Esophagus squamous epithelium (tissue), 4 donors: ENCODE data around the gene IGFBP6.
A peak's percentile ranks its signal among the peaks of the same experiment; 100 is the strongest.

Experiments used
- CTCF ChIP-seq, 6 experiments: fragments of 450-650 bp in 4 of 6; fragments of 200-600 bp in 2 of 6; sonication (generic) in 2 of 6; IDR thresholded peaks; one replicate each; pipeline ENCODE4 v1.5.1; 2016 to 2019; ENCODE audit warnings: antibody characterized with exemption in 6 of 6, mild to moderate bottlenecking in 4 of 6, moderate library complexity in 4 of 6
- POLR2A ChIP-seq, 4 donors: fragments of 450-650 bp; IDR thresholded peaks; one replicate each; pipeline ENCODE4 v1.6.1; 2017; ENCODE audit warnings: antibody characterized with exemption in 4 of 4, mild to moderate bottlenecking in 4 of 4, moderate library complexity in 3 of 4

- TF ChIP-seq CTCF (IDR thresholded peaks at IDR 0.05): peak in 3 of 6 experiments; percentile 18 to 27 (median 21)
- TF ChIP-seq POLR2A (IDR thresholded peaks at IDR 0.05): peak in 2 of 4 donors; percentile 42 to 49
Observed at GRCh38 chr12:53051058-53051880, 46.2 kb upstream of the IGFBP6 start.
